Measurements from ENCODE around the gene DMKN. TPM values are rescaled to one million over a fixed set of nuclear protein-coding genes. Genes with fewer than 3 reads are reported as not detected.
A peak's percentile ranks its signal among the peaks of the same experiment; 100 is the strongest.
"Not testable (repeated sequence)": the region's sequence is repeated elsewhere in the genome, so short reads cannot be mapped to it uniquely, and the experiment has no call there.

The DMKN gene
- total RNA-seq, 1 donor from 2014 or later: 200 TPM

- TF ChIP-seq CTCF (conservative IDR thresholded peaks at IDR 0.05; ENCODE audit: low read depth, low read length): no peak
- no peak for DNase-seq (ENCODE audit: low read depth)
- no peak overlapping the region for H3K4me3 ChIP-seq (ENCODE audit: low read depth, low read length)
Measured at GRCh38 chr19:35487656-35488182, 25.7 kb downstream of the DMKN start.

- H3K4me3 ChIP-seq (ENCODE audit: low read depth, low read length): no peak overlapping the region
- no peak for TF ChIP-seq CTCF (conservative IDR thresholded peaks at IDR 0.05; ENCODE audit: low read depth, low read length)
- DNase-seq (ENCODE audit: low read depth): no peak
Measured at GRCh38 chr19:35486268-35486708, 27.2 kb downstream of the DMKN start.

- DNase-seq (ENCODE audit: low read depth): no peak
- TF ChIP-seq CTCF (conservative IDR thresholded peaks at IDR 0.05; ENCODE audit: low read depth, low read length): no peak
Measured at GRCh38 chr19:35484252-35485036, 29.0 kb downstream of the DMKN start.

GRCh38 chr19:35483089-35483488, 30.4 kb downstream of the DMKN start:
- no peak for TF ChIP-seq CTCF (conservative IDR thresholded peaks at IDR 0.05; ENCODE audit: low read depth, low read length)
- DNase-seq (ENCODE audit: low read depth): no peak

More at GRCh38 chr19:35484252-35485036, 29.0 kb downstream of the DMKN start:
- no peak overlapping the region for H3K4me3 ChIP-seq (ENCODE audit: low read depth, low read length)

GRCh38 chr19:35478794-35479677, 34.4 kb downstream of the DMKN start:
- no peak for TF ChIP-seq CTCF (conservative IDR thresholded peaks at IDR 0.05; ENCODE audit: low read depth, low read length)
- DNase-seq (ENCODE audit: low read depth): no peak
- H3K4me3 ChIP-seq (ENCODE audit: low read depth, low read length): no peak overlapping the region

More at GRCh38 chr19:35483089-35483488, 30.4 kb downstream of the DMKN start:
- no peak overlapping the region for H3K4me3 ChIP-seq (ENCODE audit: low read depth, low read length)

GRCh38 chr19:35476149-35476548, 37.3 kb downstream of the DMKN start:
- TF ChIP-seq CTCF (conservative IDR thresholded peaks at IDR 0.05; ENCODE audit: low read depth, low read length): peak; percentile 25
- H3K4me3 ChIP-seq (ENCODE audit: low read depth, low read length): no peak overlapping the region
- DNase-seq (ENCODE audit: low read depth): no peak

- H3K4me3 ChIP-seq (ENCODE audit: low read depth, low read length); DNase-seq (ENCODE audit: low read depth): not testable (repeated sequence)
Measured at GRCh38 chr19:35474594-35474993, 38.9 kb downstream of the DMKN start.

All from epithelial cell of proximal tubule (primary cell).